ENCODE measurements around the gene GCC2.

GRCh38 chr2:108492364-108492763, 43.4 kb downstream of the GCC2 start:
- TF ChIP-seq CTCF (IDR thresholded peaks at IDR 0.05): no peak
- TF ChIP-seq POLR2A (IDR thresholded peaks at IDR 0.05): no peak
- no peak for TF ChIP-seq EP300 (IDR thresholded peaks at IDR 0.05)

Data from tibial nerve (tissue), 4 donors.